Stomach (tissue), 9 donors: ENCODE data around the gene CHD5. TPM values are rescaled to one million over a fixed set of nuclear protein-coding genes. Genes with fewer than 3 reads are reported as not detected.
A peak's percentile ranks its signal among the peaks of the same experiment; 100 is the strongest.

ENCODE experiments used
- DNase-seq, 2 donors: peaks; one replicate each; pipeline versions ENCODE4 v3.0.0 to v3.0.0-alpha.2; 2013 to 2019
- H3K27ac ChIP-seq, 5 donors: fragments of 200-600 bp in 4 of 5; sonication (generic) in 4 of 5; one replicate each; pipeline ENCODE4 v1.5.1; 2013 to 2019; ENCODE audit warnings: mild to moderate bottlenecking in 1 of 5, moderate library complexity in 1 of 5
- H3K27me3 ChIP-seq, 3 donors: fragments of 200-600 bp; sonication (generic); one replicate each; pipeline ENCODE4 v1.5.1; 2017 to 2019; ENCODE audit warnings: mixed run types in 1 of 3
- H3K36me3 ChIP-seq, 4 donors: fragments of 200-600 bp; sonication (generic); 1 replicate in 3 of 4; 2 replicates in 1 of 4; pipeline ENCODE4 v1.5.1; 2016 to 2019
- H3K4me1 ChIP-seq, 4 donors: fragments of 200-600 bp; sonication (generic); one replicate each; pipeline ENCODE4 v1.5.1; 2016 to 2019
- H3K4me3 ChIP-seq, 4 donors: fragments of 200-600 bp; sonication (generic) in 3 of 4; one replicate each; pipeline ENCODE4 v1.5.1; 2016 to 2019; ENCODE audit warnings: mild to moderate bottlenecking in 1 of 4
- H3K9me3 ChIP-seq, 4 donors: fragments of 200-600 bp; sonication (generic); one replicate each; pipeline ENCODE4 v1.5.1; 2016 to 2019
- EP300 ChIP-seq: sonication (generic); formaldehyde crosslinking; IDR thresholded peaks from one replicate; pipeline ENCODE4 v1.6.1; 2017; ENCODE audit warnings: antibody characterized with exemption
- POLR2A ChIP-seq, 4 donors: fragments of 450-650 bp; IDR thresholded peaks; one replicate each; pipeline ENCODE4 v1.6.1; 2016; ENCODE audit warnings: antibody characterized with exemption in 4 of 4, control low read depth in 2 of 4, mild to moderate bottlenecking in 1 of 4, moderate library complexity in 1 of 4
- POLR2AphosphoS5 ChIP-seq, 3 donors: sonication (generic); formaldehyde crosslinking; IDR thresholded peaks; one replicate each; pipeline ENCODE4 v1.6.1; 2016; ENCODE audit warnings: antibody characterized with exemption in 3 of 3
- WGBS, 5 donors: extraction: QIAGEN DNeasy Blood & Tissue Kit in 3 of 5; methylation state at CpG; one replicate each; pipeline versions ENCODE4 v1.1.5 to v1.1.7; 2013 to 2018; 5-methylcytosine and 5-hydroxymethylcytosine counted together
- intact Hi-C: fragments of 100-400 bp; cut with DNase I; formaldehyde crosslinking; loops from one replicate; pipeline ENCODE4 v1.15.1; 2023; ENCODE audit warnings: low total_unique reads
- polyA plus RNA-seq, 3 donors: library from polyadenylated mRNA; stranded (reverse); fragments of 200-250 nt; gene quantifications; one replicate each; pipeline ENCODE4 v1.2.3, GENCODE V29; 2013
- total RNA-seq, 5 donors: library from RNA; depleted of rRNA; stranded (reverse); fragments of >200 nt; gene quantifications; one replicate each; pipeline versions ENCODE4 v1.1.0 to v1.2.3, GENCODE V29; 2014 to 2016
- TF ChIP-seq, protein P1 (sequence below), 7 experiments: fragments of 450-650 bp in 4 of 7; fragments of 200-600 bp in 3 of 7; sonication (generic) in 3 of 7; IDR thresholded peaks; one replicate each; pipeline ENCODE4 v1.5.1; 2016 to 2019; ENCODE audit warnings: antibody characterized with exemption in 7 of 7, control low read depth in 2 of 7, mild to moderate bottlenecking in 1 of 7
- donor health status: healthy with polysubstance abuse.
- donor health status: Bipolar disorder and iron deficiency.
- donor health status: healthy.

CHD5 gene
- total and polyA plus RNA-seq, 8 donors: 0.06 to 0.92 (median 0.29) TPM; not detected in 1

DNA sequence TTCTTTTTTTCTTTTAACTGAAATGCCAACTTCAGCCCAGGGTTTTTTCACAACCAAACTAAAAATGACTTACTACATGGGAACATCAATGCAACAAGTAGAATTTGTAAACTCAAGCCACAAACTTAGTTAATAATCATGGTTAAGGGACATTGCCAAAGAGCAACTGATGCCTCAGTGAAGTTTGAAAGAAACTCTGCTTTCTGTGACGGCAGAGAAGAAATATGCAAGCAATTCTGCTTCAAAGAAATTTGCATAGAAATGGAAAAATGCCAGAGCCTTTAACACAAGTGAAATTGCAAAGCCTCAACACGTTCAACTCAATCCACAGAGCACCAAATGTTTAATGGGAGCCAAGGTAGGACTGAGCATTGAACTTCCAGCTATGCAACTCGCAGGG, 5.0 kb upstream of the CHD5 start:
- H3K27ac ChIP-seq: no peak overlapping the region
- no peaks in the 10 kb centered on the region for H3K9me3 ChIP-seq
- no peak overlapping the region for H3K4me3 ChIP-seq
- peaks cover 26 to 56% (median 50%) of the 10 kb centered on the region in 4 donors for H3K36me3 ChIP-seq
- H3K4me1 ChIP-seq: peaks cover 9 to 37% (median 24%) of the 10 kb centered on the region in 4 donors
- 59 to 83% (median 67%) methylated on average over 3 of the region's 3 CpGs for WGBS, 5 donors
- TF ChIP-seq, protein P1, sequence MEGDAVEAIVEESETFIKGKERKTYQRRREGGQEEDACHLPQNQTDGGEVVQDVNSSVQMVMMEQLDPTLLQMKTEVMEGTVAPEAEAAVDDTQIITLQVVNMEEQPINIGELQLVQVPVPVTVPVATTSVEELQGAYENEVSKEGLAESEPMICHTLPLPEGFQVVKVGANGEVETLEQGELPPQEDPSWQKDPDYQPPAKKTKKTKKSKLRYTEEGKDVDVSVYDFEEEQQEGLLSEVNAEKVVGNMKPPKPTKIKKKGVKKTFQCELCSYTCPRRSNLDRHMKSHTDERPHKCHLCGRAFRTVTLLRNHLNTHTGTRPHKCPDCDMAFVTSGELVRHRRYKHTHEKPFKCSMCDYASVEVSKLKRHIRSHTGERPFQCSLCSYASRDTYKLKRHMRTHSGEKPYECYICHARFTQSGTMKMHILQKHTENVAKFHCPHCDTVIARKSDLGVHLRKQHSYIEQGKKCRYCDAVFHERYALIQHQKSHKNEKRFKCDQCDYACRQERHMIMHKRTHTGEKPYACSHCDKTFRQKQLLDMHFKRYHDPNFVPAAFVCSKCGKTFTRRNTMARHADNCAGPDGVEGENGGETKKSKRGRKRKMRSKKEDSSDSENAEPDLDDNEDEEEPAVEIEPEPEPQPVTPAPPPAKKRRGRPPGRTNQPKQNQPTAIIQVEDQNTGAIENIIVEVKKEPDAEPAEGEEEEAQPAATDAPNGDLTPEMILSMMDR (IDR thresholded peaks at IDR 0.05): no peak
- TF ChIP-seq POLR2AphosphoS5 (IDR thresholded peaks at IDR 0.05) (no peak), POLR2A (IDR thresholded peaks at IDR 0.05) (no peak), EP300 (no peak)
- intact Hi-C loops: no loop called here
- H3K27me3 ChIP-seq: peaks cover 0 to 23% (median 14%) of the 10 kb centered on the region in 3 donors
- DNase-seq: no peak

GRCh38 chr1:6184083-6184783, 4.1 kb upstream of the CHD5 start:
- intact Hi-C loops: no loop called here
- Histone ChIP-seq H3K36me3 (peaks cover 18 to 47% (median 40%) of the 10 kb centered on the region in 4 donors), H3K4me3 (no peak overlapping the region), H3K27me3 (peaks cover 0 to 31% (median 21%) of the 10 kb centered on the region in 3 donors), H3K9me3 (no peaks in the 10 kb centered on the region), H3K27ac (no peak overlapping the region), H3K4me1 (peaks cover 15 to 44% (median 30%) of the 10 kb centered on the region in 4 donors)
- 77 to 86% (median 81%) methylated on average over 13 of the region's 13 CpGs for whole genome bisulfite sequencing, 5 donors
- TF ChIP-seq, protein P1 (IDR thresholded peaks at IDR 0.05): no peak
- no peak for TF ChIP-seq POLR2AphosphoS5 (IDR thresholded peaks at IDR 0.05)
- no peak for TF ChIP-seq POLR2A (IDR thresholded peaks at IDR 0.05)
- TF ChIP-seq EP300: no peak
- DNase-seq: no peak

- Histone ChIP-seq H3K4me3 (no peak overlapping the region), H3K9me3 (no peaks in the 10 kb centered on the region), H3K27ac (no peak overlapping the region), H3K36me3 (peaks cover 11 to 40% (median 34%) of the 10 kb centered on the region in 4 donors), H3K4me1 (peaks cover 22 to 47% (median 35%) of the 10 kb centered on the region in 4 donors), H3K27me3 (peaks cover 4 to 38% (median 28%) of the 10 kb centered on the region in 3 donors)
- intact Hi-C loops: no loop called here
- WGBS, 5 donors: 50 to 58% (median 54%) methylated on average over 6 of the region's 6 CpGs
- TF ChIP-seq, protein P1 (IDR thresholded peaks at IDR 0.05): no peak
- TF ChIP-seq EP300: no peak
- DNase-seq: no peak
These were observed 3.4 kb upstream of the CHD5 start for GRCh38 chr1:6183520-6183989.

DNA sequence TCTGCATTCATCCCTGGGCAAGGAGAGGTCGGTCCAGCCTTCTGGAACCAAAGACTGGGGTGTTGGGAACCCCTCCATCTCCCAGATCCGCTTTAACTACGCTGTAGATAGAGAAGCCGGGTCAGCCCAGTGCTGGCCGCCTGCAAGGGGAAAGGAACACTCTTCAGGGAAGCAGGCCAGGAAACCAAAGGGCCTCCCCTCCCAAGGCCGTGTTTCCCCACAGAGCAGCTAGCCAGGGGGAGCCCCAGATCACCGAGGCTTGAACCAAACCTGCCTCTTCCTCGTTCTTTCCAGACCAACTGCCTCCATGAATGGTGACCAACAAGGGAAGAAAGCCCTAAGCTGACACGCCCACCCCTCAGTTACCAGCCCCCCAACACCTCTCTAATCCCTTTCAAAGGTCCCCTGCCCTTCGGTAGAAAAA, 1.2 kb upstream of the CHD5 start:
- Histone ChIP-seq H3K36me3 (peaks cover 9 to 20% (median 14%) of the 10 kb centered on the region in 4 donors), H3K27ac (peak overlapping the region in 1 of 5 donors; percentile 42), H3K4me1 (peaks cover 25 to 51% (median 35%) of the 10 kb centered on the region in 4 donors), H3K9me3 (no peaks in the 10 kb centered on the region), H3K27me3 (peaks cover 7 to 60% (median 50%) of the 10 kb centered on the region in 3 donors), H3K4me3 (peak overlapping the region in 1 of 4 donors; percentile 37)
- 7 to 16% (median 10%) methylated on average over 9 to 10 of the region's 10 CpGs for WGBS, 5 donors
- intact Hi-C loops: no loop called here
- peak in 1 of 2 donors; percentile 37 for DNase-seq
- no peak for TF ChIP-seq POLR2AphosphoS5 (IDR thresholded peaks at IDR 0.05)
- TF ChIP-seq POLR2A (IDR thresholded peaks at IDR 0.05): no peak
- TF ChIP-seq, protein P1 (IDR thresholded peaks at IDR 0.05): no peak
- TF ChIP-seq EP300: no peak
